OCI-LY3 (cell line): ENCODE measurements around the gene SCAF1.

Experiments
- H2AFZ ChIP-seq: fragments of 200-600, 300-600 bp; shearing (Covaris generic); 2 replicates; pipeline ENCODE4 v1.6.0; 2014; ENCODE audit warnings: antibody characterized with exemption, low read depth, low read length
- H3K27ac ChIP-seq: fragments of 200-600, 300-600 bp; sonication (generic); 2 replicates; pipeline ENCODE4 v1.5.1; 2014; ENCODE audit warnings: mild to moderate bottlenecking, low read length, moderate library complexity, mixed read lengths
- H3K27me3 ChIP-seq: fragments of 200-600, 300-600 bp; sonication (generic); 2 replicates; pipeline ENCODE4 v1.6.1; 2014; ENCODE audit warnings: low read depth, low read length, mixed read lengths
- H3K36me3 ChIP-seq: fragments of 200-600, 300-600 bp; sonication (generic); replicated peaks from 2 replicates; pipeline ENCODE3; 2014; ENCODE audit warnings: low read depth, low read length, mixed read lengths
- H3K4me1 ChIP-seq: fragments of 300-600, 200-600 bp; sonication (generic); 2 replicates; pipeline ENCODE4 v1.6.1; 2014; ENCODE audit warnings: low read length, mixed read lengths
- H3K4me2 ChIP-seq: fragments of 200-600, 300-600 bp; sonication (generic); 2 replicates; pipeline ENCODE4 v1.6.1; 2014; ENCODE audit warnings: low read length, mixed read lengths
- H3K4me3 ChIP-seq: fragments of 300-600, 200-600 bp; sonication (generic); 2 replicates; pipeline ENCODE4 v1.5.1; 2014; ENCODE audit warnings: antibody characterized with exemption, mild to moderate bottlenecking, low read length, moderate library complexity
- H3K79me2 ChIP-seq: fragments of 300-600, 200-600 bp; shearing (Covaris generic); 2 replicates; pipeline ENCODE4 v1.6.1; 2014; ENCODE audit warnings: mild to moderate bottlenecking, low read length, mixed read lengths
- H3K9ac ChIP-seq: fragments of 300-600, 200-600 bp; shearing (Covaris generic); 2 replicates; pipeline ENCODE4 v1.6.0; 2014; ENCODE audit warnings: mild to moderate bottlenecking, low read length, moderate library complexity
- H3K9me3 ChIP-seq: fragments of 200-600, 300-600 bp; shearing (Covaris generic); 2 replicates; pipeline ENCODE4 v1.6.1; 2014; ENCODE audit warnings: low read length, mixed read lengths; ENCODE audit not compliant: insufficient read depth
- H4K20me1 ChIP-seq: fragments of 200-600, 300-600 bp; sonication (generic); 2 replicates; pipeline ENCODE4 v1.6.1; 2016; ENCODE audit warnings: low read length, mixed read lengths; ENCODE audit not compliant: insufficient read depth
- EZH2phosphoT487 ChIP-seq: fragments of 200-600 bp; shearing (Covaris generic); IDR thresholded peaks from 2 replicates; pipeline ENCODE4 v1.6.1; 2018; ENCODE audit warnings: antibody characterized with exemption, mixed run types, low read depth
- TF ChIP-seq, protein P1 (sequence below): fragments of 200-600, 300-600 bp; sonication (generic); IDR thresholded peaks from 2 replicates; pipeline ENCODE4 v1.5.1; 2014; ENCODE audit warnings: antibody characterized with exemption, low read length, low read depth

SCAF1 gene

DNA sequence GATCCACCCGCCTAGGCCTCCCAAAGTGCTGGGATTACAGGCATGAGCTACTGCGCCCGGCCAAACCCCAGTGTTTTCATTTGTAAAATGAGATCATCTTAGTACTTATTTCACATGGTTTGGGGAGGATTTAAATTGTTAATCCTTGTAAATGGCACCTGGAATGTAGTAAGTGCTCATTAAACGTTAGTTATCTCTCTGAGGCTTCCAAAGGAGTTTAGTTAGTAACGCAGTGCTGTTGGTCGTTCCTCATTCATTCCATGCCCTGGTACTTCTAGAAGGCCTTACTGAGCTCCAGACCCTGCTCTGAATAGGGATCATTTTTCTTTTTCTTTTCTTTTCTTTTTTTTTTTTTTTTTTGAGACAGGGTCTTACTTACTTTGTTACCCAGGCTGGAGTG is 54.1 kb downstream of the SCAF1 start:
- Histone ChIP-seq H3K4me1 (no peaks in the 10 kb centered on the region), H2AFZ (no peak overlapping the region)
- TF ChIP-seq, protein P1, sequence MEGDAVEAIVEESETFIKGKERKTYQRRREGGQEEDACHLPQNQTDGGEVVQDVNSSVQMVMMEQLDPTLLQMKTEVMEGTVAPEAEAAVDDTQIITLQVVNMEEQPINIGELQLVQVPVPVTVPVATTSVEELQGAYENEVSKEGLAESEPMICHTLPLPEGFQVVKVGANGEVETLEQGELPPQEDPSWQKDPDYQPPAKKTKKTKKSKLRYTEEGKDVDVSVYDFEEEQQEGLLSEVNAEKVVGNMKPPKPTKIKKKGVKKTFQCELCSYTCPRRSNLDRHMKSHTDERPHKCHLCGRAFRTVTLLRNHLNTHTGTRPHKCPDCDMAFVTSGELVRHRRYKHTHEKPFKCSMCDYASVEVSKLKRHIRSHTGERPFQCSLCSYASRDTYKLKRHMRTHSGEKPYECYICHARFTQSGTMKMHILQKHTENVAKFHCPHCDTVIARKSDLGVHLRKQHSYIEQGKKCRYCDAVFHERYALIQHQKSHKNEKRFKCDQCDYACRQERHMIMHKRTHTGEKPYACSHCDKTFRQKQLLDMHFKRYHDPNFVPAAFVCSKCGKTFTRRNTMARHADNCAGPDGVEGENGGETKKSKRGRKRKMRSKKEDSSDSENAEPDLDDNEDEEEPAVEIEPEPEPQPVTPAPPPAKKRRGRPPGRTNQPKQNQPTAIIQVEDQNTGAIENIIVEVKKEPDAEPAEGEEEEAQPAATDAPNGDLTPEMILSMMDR, result no peak
- TF ChIP-seq EZH2phosphoT487, result no peak

DNA sequence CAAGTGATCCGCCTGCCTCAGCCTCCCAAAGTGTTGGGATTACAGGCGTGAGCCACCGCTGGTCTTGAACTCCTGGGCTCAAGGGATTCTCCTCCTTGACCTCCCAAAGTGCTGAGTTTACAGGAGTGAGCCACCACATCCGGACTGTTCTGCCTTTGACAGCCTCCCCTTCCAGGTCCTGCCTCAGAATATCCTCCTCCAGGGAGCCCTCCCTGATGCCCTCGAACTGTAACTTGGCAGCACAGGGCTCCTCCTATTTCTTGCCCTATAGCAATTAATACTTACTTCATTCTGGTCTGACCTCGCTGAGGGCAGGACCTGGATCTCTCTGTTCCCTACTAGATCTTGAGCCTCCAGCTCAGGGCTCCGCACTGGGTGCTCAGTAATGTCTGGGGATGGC is 54.9 kb downstream of the SCAF1 start:
- Histone ChIP-seq H3K9ac (no peak overlapping the region), H2AFZ (no peak overlapping the region), H3K9me3 (no peaks in the 10 kb centered on the region), H3K27me3 (no peaks in the 10 kb centered on the region), H3K4me3 (no peak overlapping the region), H3K27ac (no peak overlapping the region), H3K4me1 (no peaks in the 10 kb centered on the region), H3K79me2 (no peaks in the 10 kb centered on the region), H3K4me2 (no peak overlapping the region), H4K20me1 (no peaks in the 10 kb centered on the region; the same call in 1 of the 2 replicates), H3K36me3 (peaks cover 4% of the 10 kb centered on the region)
- TF ChIP-seq EZH2phosphoT487, result no peak
- TF ChIP-seq, protein P1, result no peak

More for the DNA sequence above, 54.1 kb downstream of the SCAF1 start:
- H3K27me3 ChIP-seq, result no peaks in the 10 kb centered on the region
- H3K9ac ChIP-seq, result no peak overlapping the region
- no peak overlapping the region for H3K27ac ChIP-seq
- no peak overlapping the region for H3K4me3 ChIP-seq
- no peaks in the 10 kb centered on the region; the same call in 1 of the 2 replicates for H4K20me1 ChIP-seq
- no peak overlapping the region for H3K4me2 ChIP-seq
- peaks cover 4% of the 10 kb centered on the region for H3K36me3 ChIP-seq
- H3K79me2 ChIP-seq, result no peaks in the 10 kb centered on the region
- no peaks in the 10 kb centered on the region for H3K9me3 ChIP-seq

GRCh38 chr19:49699364-49699763 is 57.4 kb downstream of the SCAF1 start:
- TF ChIP-seq, protein P1, result no peak
- no peak for TF ChIP-seq EZH2phosphoT487
- no peak overlapping the region for H3K4me3 ChIP-seq
- H3K4me1 ChIP-seq, result no peaks in the 10 kb centered on the region
- H4K20me1 ChIP-seq, result no peaks in the 10 kb centered on the region
- no peaks in the 10 kb centered on the region for H3K36me3 ChIP-seq
- H3K4me2 ChIP-seq, result no peak overlapping the region
- no peaks in the 10 kb centered on the region for H3K9me3 ChIP-seq
- H3K9ac ChIP-seq, result no peak overlapping the region
- no peak overlapping the region for H3K27ac ChIP-seq
- H2AFZ ChIP-seq, result no peak overlapping the region
- no peaks in the 10 kb centered on the region for H3K79me2 ChIP-seq
- H3K27me3 ChIP-seq, result no peaks in the 10 kb centered on the region

- Histone ChIP-seq H3K9me3 (no peaks in the 10 kb centered on the region), H4K20me1 (no peaks in the 10 kb centered on the region), H3K4me2 (no peak overlapping the region), H3K4me3 (no peak overlapping the region), H3K9ac (no peak overlapping the region), H3K27ac (no peak overlapping the region), H3K4me1 (no peaks in the 10 kb centered on the region), H3K36me3 (no peaks in the 10 kb centered on the region), H2AFZ (no peak overlapping the region), H3K27me3 (no peaks in the 10 kb centered on the region), H3K79me2 (no peaks in the 10 kb centered on the region)
- TF ChIP-seq EZH2phosphoT487, result no peak
Measured at GRCh38 chr19:49700563-49700962, 58.6 kb downstream of the SCAF1 start.
